Prostate gland (tissue), 2 donors: Measurements from ENCODE around the gene CAMK2N1. TPM values are rescaled to one million over a fixed set of nuclear protein-coding genes. Genes with fewer than 3 reads are reported as not detected.

Experiments
- DNase-seq: peaks from one replicate; pipeline ENCODE4 v3.0.0-alpha.2; 2019; ENCODE audit warnings: low spot score
- H3K27ac ChIP-seq, 2 donors: fragments of 200-600 bp; sonication (generic); 2 replicates each; pipeline ENCODE4 v1.5.1; 2017 to 2019
- H3K27me3 ChIP-seq: fragments of 200-600 bp; sonication (generic); replicated peaks from 2 replicates; pipeline ENCODE4 v1.5.1; 2019; ENCODE audit not compliant: insufficient read depth
- H3K36me3 ChIP-seq, 2 donors: fragments of 200-600 bp; sonication (generic); 1 replicate in 1 of 2; 2 replicates in 1 of 2; pipeline versions ENCODE4 v1.5.1 to v1.8.1; 2017 to 2019
- H3K4me1 ChIP-seq: fragments of 200-600 bp; sonication (generic); replicated peaks from 2 replicates; pipeline ENCODE4 v1.5.1; 2019
- H3K4me3 ChIP-seq, 2 donors: fragments of 200-600 bp; sonication (generic); 2 replicates each; pipeline ENCODE4 v1.5.1; 2017 to 2019
- H3K9me3 ChIP-seq: fragments of 200-600 bp; sonication (generic); 2 replicates; pipeline ENCODE4 v1.5.1; 2017
- POLR2A ChIP-seq: fragments of 450-650 bp; IDR thresholded peaks from one replicate; pipeline ENCODE4 v1.6.1; 2016; ENCODE audit warnings: antibody characterized with exemption, mild to moderate bottlenecking
- POLR2AphosphoS5 ChIP-seq: sonication (generic); formaldehyde crosslinking; IDR thresholded peaks from one replicate; pipeline ENCODE4 v1.6.1; 2017; ENCODE audit warnings: antibody characterized with exemption
- WGBS: methylation state at CpG from one replicate; pipeline ENCODE4 v1.1.5; 2018; 5-methylcytosine and 5-hydroxymethylcytosine counted together
- intact Hi-C: fragments of 100-400 bp; cut with DNase I; formaldehyde crosslinking; loops from one replicate; pipeline ENCODE4 v1.14.2; 2022
- total RNA-seq, 2 donors: library from RNA; depleted of rRNA; stranded (reverse); fragments of >200 nt; gene quantifications; one replicate each; pipeline ENCODE4 v1.1.0, GENCODE V29; 2016
- TF ChIP-seq, protein P1 (sequence below), 4 experiments: fragments of 200-600 bp in 2 of 4; fragments of 450-650 bp in 2 of 4; sonication (generic) in 2 of 4; IDR thresholded peaks; 1 replicate in 3 of 4; 2 replicates in 1 of 4; pipeline ENCODE4 v1.5.1; 2016 to 2019; ENCODE audit warnings: antibody characterized with exemption in 4 of 4, mild to moderate bottlenecking in 2 of 4, moderate library complexity in 2 of 4

The CAMK2N1 gene
- total RNA-seq, 2 donors from 2014 or later: 12.7 to 17.4 TPM

DNA sequence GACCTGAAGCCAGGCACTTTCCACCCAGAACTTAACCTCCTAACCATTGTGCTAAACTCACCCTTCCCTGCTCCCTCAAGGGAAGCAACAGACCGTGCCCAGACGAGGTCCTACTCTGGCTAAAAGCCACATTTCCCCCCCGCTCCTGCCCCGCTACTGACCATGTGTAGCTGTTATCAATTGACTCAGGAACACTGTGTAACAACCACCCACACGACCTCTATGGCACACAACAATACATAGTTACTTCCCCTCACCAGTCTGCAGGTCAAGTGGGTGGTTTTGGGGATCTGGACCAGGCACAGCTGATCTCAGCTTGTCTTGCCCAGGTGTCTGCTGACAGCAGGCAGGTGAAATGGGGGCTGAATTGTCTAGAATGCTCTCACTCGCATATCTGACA lies 40.1 kb downstream of the CAMK2N1 start:
- peaks cover 5% of the 10 kb centered on the region for H3K27me3 ChIP-seq
- no peaks in the 10 kb centered on the region for H3K36me3 ChIP-seq
- no peak overlapping the region for H3K4me3 ChIP-seq
- intact Hi-C loops: no loop called here
- TF ChIP-seq, protein P1, sequence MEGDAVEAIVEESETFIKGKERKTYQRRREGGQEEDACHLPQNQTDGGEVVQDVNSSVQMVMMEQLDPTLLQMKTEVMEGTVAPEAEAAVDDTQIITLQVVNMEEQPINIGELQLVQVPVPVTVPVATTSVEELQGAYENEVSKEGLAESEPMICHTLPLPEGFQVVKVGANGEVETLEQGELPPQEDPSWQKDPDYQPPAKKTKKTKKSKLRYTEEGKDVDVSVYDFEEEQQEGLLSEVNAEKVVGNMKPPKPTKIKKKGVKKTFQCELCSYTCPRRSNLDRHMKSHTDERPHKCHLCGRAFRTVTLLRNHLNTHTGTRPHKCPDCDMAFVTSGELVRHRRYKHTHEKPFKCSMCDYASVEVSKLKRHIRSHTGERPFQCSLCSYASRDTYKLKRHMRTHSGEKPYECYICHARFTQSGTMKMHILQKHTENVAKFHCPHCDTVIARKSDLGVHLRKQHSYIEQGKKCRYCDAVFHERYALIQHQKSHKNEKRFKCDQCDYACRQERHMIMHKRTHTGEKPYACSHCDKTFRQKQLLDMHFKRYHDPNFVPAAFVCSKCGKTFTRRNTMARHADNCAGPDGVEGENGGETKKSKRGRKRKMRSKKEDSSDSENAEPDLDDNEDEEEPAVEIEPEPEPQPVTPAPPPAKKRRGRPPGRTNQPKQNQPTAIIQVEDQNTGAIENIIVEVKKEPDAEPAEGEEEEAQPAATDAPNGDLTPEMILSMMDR (IDR thresholded peaks at IDR 0.05): no peak
- TF ChIP-seq POLR2AphosphoS5 (no peak), POLR2A (no peak)
- H3K9me3 ChIP-seq: no peaks in the 10 kb centered on the region
- no peak overlapping the region for H3K27ac ChIP-seq
- 66% methylated on average over 6 of the region's 6 CpGs for WGBS
- no peaks in the 10 kb centered on the region for H3K4me1 ChIP-seq
- DNase-seq: no peak

DNA sequence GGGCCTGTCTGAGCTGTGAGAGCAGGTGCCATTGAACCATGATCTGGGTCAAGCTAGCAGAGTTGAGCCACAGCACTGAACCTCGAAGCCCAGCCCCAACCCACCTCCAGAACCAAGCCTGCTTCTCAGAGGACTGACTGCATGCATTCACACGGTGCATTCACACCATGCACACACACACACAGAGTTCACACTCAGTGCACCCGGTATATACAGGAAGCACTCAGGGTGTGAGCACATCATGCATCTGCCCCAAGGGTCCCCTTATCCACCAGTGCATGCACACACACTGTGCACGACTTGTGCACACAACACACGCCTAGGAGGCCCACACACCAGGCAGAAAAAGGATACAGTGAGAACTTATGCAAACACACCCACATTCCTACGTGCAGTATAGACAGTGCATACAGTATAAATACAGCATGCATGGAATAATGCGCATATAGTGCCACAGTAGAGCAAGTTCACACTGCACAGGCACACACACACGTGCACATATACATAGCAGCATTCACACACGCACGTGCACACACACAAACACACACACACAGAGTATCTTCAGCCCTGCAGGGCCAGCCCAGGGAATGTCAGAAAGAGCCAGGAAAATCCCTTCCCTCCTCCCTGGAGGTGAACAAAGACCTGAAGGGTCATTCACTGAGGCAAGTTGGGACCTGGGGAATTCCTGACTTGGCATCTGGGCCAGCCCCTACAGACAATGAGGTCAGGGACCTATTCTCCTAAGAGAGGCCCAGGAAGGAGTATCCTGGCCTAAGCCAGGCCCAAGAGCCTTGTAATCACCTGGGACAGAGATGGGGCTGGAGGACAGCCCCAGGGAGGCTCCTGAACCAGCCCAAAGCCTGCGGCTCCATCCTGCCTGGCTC lies 42.1 kb downstream of the CAMK2N1 start:
- peaks cover 2% of the 10 kb centered on the region for H3K27me3 ChIP-seq
- H3K9me3 ChIP-seq: no peaks in the 10 kb centered on the region
- no peak for TF ChIP-seq POLR2A
- no peak for TF ChIP-seq POLR2AphosphoS5
- TF ChIP-seq, protein P1 (IDR thresholded peaks at IDR 0.05): no peak
- H3K36me3 ChIP-seq: no peaks in the 10 kb centered on the region
- no peak overlapping the region for H3K4me3 ChIP-seq
- H3K27ac ChIP-seq: no peak overlapping the region
- WGBS: 69% methylated on average over 11 of the region's 11 CpGs
- H3K4me1 ChIP-seq: no peaks in the 10 kb centered on the region
- DNase-seq: no peak
- intact Hi-C loops: no loop called here

DNA sequence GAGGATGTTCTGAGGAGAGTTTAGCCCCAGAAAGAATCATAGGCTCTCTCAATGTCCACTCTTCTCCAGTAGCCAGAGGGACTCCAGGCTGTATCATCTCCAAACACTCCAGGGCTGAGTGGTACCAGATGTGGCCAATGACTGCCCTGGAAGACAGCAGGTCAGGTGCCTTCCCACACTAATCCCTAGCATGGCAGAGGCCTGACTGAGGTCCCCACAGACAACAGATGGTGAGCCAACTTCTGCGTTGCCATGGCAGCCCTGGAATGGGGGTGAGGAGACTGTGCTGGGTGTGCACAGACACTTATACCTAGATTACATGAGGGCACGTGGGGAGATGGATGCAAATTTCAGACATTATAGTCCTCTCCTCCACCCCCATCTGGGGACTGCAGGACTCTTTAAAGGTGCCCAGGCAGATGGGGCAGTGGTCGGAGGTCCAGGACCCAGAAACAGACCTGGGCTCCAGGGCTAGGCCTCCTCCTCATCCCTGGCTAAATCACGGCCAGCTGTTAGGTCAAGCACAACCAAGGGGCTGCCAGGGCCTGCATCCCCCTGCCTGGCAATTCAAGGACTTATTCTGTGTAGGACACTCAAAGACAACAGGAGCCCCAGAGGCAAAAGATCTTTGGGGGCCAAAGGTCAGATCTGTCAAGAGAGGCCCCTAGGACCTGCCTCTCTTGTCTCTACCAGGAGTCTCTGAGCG lies 42.9 kb downstream of the CAMK2N1 start:
- TF ChIP-seq POLR2AphosphoS5 (no peak), POLR2A (no peak)
- TF ChIP-seq, protein P1 (IDR thresholded peaks at IDR 0.05): no peak
- intact Hi-C loops: no loop called here
- no peaks in the 10 kb centered on the region for H3K36me3 ChIP-seq

DNA sequence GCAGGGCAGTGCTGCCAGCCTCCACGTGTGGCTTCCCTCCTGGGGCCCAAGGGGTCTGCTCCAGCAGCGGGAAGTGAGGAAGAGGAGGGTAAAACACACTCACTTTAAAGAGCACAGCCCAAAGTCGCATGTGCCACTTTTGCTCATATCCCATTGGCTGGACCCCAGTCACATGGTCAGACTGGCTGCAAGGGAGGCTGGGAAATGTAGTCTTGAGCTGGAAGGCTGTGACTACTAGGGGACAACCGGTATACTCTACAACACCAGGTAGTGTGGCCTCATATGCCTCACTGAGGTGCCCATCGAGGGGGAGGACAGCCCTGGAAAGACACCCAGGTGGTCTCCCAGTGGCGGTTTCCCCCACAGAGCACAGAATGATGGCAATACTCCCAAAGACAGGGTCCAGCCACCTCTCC lies 45.2 kb downstream of the CAMK2N1 start:
- H3K36me3 ChIP-seq: no peaks in the 10 kb centered on the region
- no peaks in the 10 kb centered on the region for H3K9me3 ChIP-seq
- H3K4me3 ChIP-seq: no peak overlapping the region
- 32% methylated on average over 6 of the region's 6 CpGs for WGBS
- H3K27me3 ChIP-seq: no peaks in the 10 kb centered on the region
- H3K27ac ChIP-seq: no peak overlapping the region
- no peaks in the 10 kb centered on the region for H3K4me1 ChIP-seq
- intact Hi-C loops: no loop called here
- no peak for DNase-seq
- TF ChIP-seq, protein P1 (IDR thresholded peaks at IDR 0.05): no peak
- no peak for TF ChIP-seq POLR2AphosphoS5
- TF ChIP-seq POLR2A: no peak

More for the DNA sequence above, 42.9 kb downstream of the CAMK2N1 start:
- no peaks in the 10 kb centered on the region for H3K4me1 ChIP-seq
- no peak overlapping the region for H3K27ac ChIP-seq
- H3K9me3 ChIP-seq: no peaks in the 10 kb centered on the region
- no peak overlapping the region for H3K4me3 ChIP-seq
- 82% methylated on average over 5 of the region's 5 CpGs for WGBS
- DNase-seq: no peak
- no peaks in the 10 kb centered on the region for H3K27me3 ChIP-seq
